Kidney epithelial cell (primary cell): ENCODE data around the gene CHRNA4. TPM values are rescaled to one million over a fixed set of nuclear protein-coding genes. Genes with fewer than 3 reads are reported as not detected.

Experiments used
- DNase-seq: peaks from one replicate; pipeline ENCODE4 v3.0.0-alpha.2; 2010; ENCODE audit warnings: low read depth
- H3K27me3 ChIP-seq: 2 replicates; pipeline ENCODE4 v1.6.0; 2011; ENCODE audit warnings: low read length; ENCODE audit not compliant: control insufficient read depth, insufficient read depth
- H3K36me3 ChIP-seq: 2 replicates; pipeline ENCODE4 v1.5.1; 2011; ENCODE audit warnings: low read length; ENCODE audit not compliant: control insufficient read depth, insufficient read depth
- H3K4me3 ChIP-seq: 2 replicates; pipeline ENCODE4 v1.5.1; 2011; ENCODE audit warnings: low read depth, mild to moderate bottlenecking, control low read depth, low read length
- CTCF ChIP-seq: IDR thresholded peaks from 2 replicates; pipeline ENCODE4 v1.5.1; 2011; ENCODE audit warnings: mild to moderate bottlenecking, moderate library complexity, low read length, control low read depth, inconsistent platforms; ENCODE audit not compliant: insufficient read depth, poor library complexity, severe bottlenecking
- total RNA-seq: library from RNA; depleted of rRNA; stranded (reverse); fragments of >200 nt; gene quantifications from 2 replicates; pipeline ENCODE4 v1.2.3, GENCODE V29; 2015

CHRNA4 gene
- not detected in 2 replicates for total RNA-seq

- Histone ChIP-seq H3K36me3 (no peaks in the 10 kb centered on the region), H3K27me3 (peaks cover 47% of the 10 kb centered on the region)
- no peak for TF ChIP-seq CTCF
Observed at GRCh38 chr20:63360850-63361518, at the start of gene CHRNA4. Gene CHRNA4 (minus strand): TSS chr20:63361349. CDS start chr20:63361165, 184 bp downstream.

GRCh38 chr20:63409834-63410435 is 48.8 kb upstream of the CHRNA4 start:
- H3K27me3 ChIP-seq: peaks cover 16% of the 10 kb centered on the region
- H3K36me3 ChIP-seq: no peaks in the 10 kb centered on the region
- no peak for DNase-seq
- no peak overlapping the region for H3K4me3 ChIP-seq
- no peak for TF ChIP-seq CTCF

More at GRCh38 chr20:63360850-63361518, at the start of gene CHRNA4:
- DNase-seq: no peak
- H3K4me3 ChIP-seq: no peak within 1 kb of the TSS

GRCh38 chr20:63409066-63409833 is 48.1 kb upstream of the CHRNA4 start:
- Histone ChIP-seq H3K36me3 (no peaks in the 10 kb centered on the region), H3K27me3 (peaks cover 13% of the 10 kb centered on the region), H3K4me3 (no peak overlapping the region)
- no peak for DNase-seq
- TF ChIP-seq CTCF: no peak

GRCh38 chr20:63408684-63409046 is 47.5 kb upstream of the CHRNA4 start:
- no peak for TF ChIP-seq CTCF
- Histone ChIP-seq H3K4me3 (no peak overlapping the region), H3K36me3 (no peaks in the 10 kb centered on the region), H3K27me3 (peaks cover 10% of the 10 kb centered on the region)
- no peak for DNase-seq

GRCh38 chr20:63407928-63408683 is 47.0 kb upstream of the CHRNA4 start:
- Histone ChIP-seq H3K27me3 (peaks cover 9% of the 10 kb centered on the region), H3K36me3 (no peaks in the 10 kb centered on the region), H3K4me3 (no peak overlapping the region)
- TF ChIP-seq CTCF: no peak
- no peak for DNase-seq
